Tibial artery (tissue), 4 donors: Measurements from ENCODE around the gene CCNY.

Experiments used
- DNase-seq, 2 donors: peaks; one replicate each; pipeline ENCODE4 v3.0.0-alpha.2; 2019
- H3K27ac ChIP-seq, 2 donors: fragments of 200-600 bp; sonication (generic) in 1 of 2; 1 replicate in 1 of 2; 2 replicates in 1 of 2; pipeline ENCODE4 v1.5.1; 2018 to 2019; ENCODE audit warnings: mild to moderate bottlenecking in 1 of 2
- H3K27me3 ChIP-seq, 2 donors: fragments of 200-600 bp; sonication (generic) in 1 of 2; one replicate each; pipeline versions ENCODE4 v1.5.1 to v1.6.0; 2016 to 2019
- H3K36me3 ChIP-seq, 3 donors: fragments of 200-600 bp; sonication (generic) in 2 of 3; one replicate each; pipeline ENCODE4 v1.5.1; 2016 to 2019; ENCODE audit warnings: mild to moderate bottlenecking in 2 of 3
- H3K4me1 ChIP-seq, 4 donors: fragments of 200-600 bp; sonication (generic) in 2 of 4; 1 replicate in 3 of 4; 2 replicates in 1 of 4; pipeline ENCODE4 v1.5.1; 2016 to 2019
- H3K4me3 ChIP-seq, 2 donors: fragments of 200-600 bp; sonication (generic) in 1 of 2; 1 replicate in 1 of 2; 2 replicates in 1 of 2; pipeline ENCODE4 v1.5.1; 2018 to 2019; ENCODE audit warnings: mild to moderate bottlenecking in 2 of 2
- H3K9me3 ChIP-seq, 3 donors: fragments of 200-600 bp; sonication (generic) in 1 of 3; one replicate each; pipeline ENCODE4 v1.5.1; 2016 to 2019
- CTCF ChIP-seq, 2 experiments: fragments of 200-600 bp in 1 of 2; fragments of 450-650 bp in 1 of 2; IDR thresholded peaks; one replicate each; pipeline ENCODE4 v1.5.1; 2017 to 2019; ENCODE audit warnings: antibody characterized with exemption in 2 of 2, mild to moderate bottlenecking in 1 of 2, moderate library complexity in 1 of 2
- intact Hi-C: fragments of 100-400 bp; cut with DNase I; formaldehyde crosslinking; loops from one replicate; pipeline ENCODE4 v1.15.0; 2023; ENCODE audit warnings: low total_unique reads

CCNY gene

GRCh38 chr10:35432781-35433338, 96.6 kb downstream of the CCNY start:
- TF ChIP-seq CTCF (IDR thresholded peaks at IDR 0.05) = no peak
- Histone ChIP-seq H3K27me3 (no peaks in the 10 kb centered on the region), H3K4me3 (no peak overlapping the region), H3K27ac (no peak overlapping the region), H3K4me1 (peaks cover 0 to 12% (median 0%) of the 10 kb centered on the region in 4 donors), H3K9me3 (no peaks in the 10 kb centered on the region), H3K36me3 (no peaks in the 10 kb centered on the region)
- DNase-seq = no peak
- intact Hi-C loops = no loop called here

GRCh38 chr10:35433851-35434426, 97.6 kb downstream of the CCNY start:
- intact Hi-C loops = no loop called here
- H3K27me3 ChIP-seq = no peaks in the 10 kb centered on the region
- peaks cover 0 to 12% (median 0%) of the 10 kb centered on the region in 4 donors for H3K4me1 ChIP-seq
- no peak for TF ChIP-seq CTCF (IDR thresholded peaks at IDR 0.05)
- H3K4me3 ChIP-seq = no peak overlapping the region
- no peaks in the 10 kb centered on the region for H3K9me3 ChIP-seq
- DNase-seq = no peak
- no peaks in the 10 kb centered on the region for H3K36me3 ChIP-seq
- no peak overlapping the region for H3K27ac ChIP-seq

- no peak for TF ChIP-seq CTCF (IDR thresholded peaks at IDR 0.05)
- Histone ChIP-seq H3K27me3 (no peaks in the 10 kb centered on the region), H3K4me3 (no peak overlapping the region), H3K36me3 (no peaks in the 10 kb centered on the region), H3K4me1 (peaks cover 0 to 12% (median 0%) of the 10 kb centered on the region in 4 donors), H3K27ac (no peak overlapping the region), H3K9me3 (no peaks in the 10 kb centered on the region)
- intact Hi-C loops = no loop called here
- DNase-seq = no peak
Measured at GRCh38 chr10:35434533-35434932, 98.2 kb downstream of the CCNY start.

GRCh38 chr10:35435824-35436223, 99.5 kb downstream of the CCNY start:
- no peak for TF ChIP-seq CTCF (IDR thresholded peaks at IDR 0.05)
- Histone ChIP-seq H3K36me3 (no peaks in the 10 kb centered on the region), H3K27ac (no peak overlapping the region), H3K9me3 (no peaks in the 10 kb centered on the region), H3K4me3 (no peak overlapping the region), H3K4me1 (peaks cover 0 to 12% (median 0%) of the 10 kb centered on the region in 4 donors), H3K27me3 (no peaks in the 10 kb centered on the region)
- intact Hi-C loops = no loop called here
- DNase-seq = no peak

- H3K9me3 ChIP-seq = no peaks in the 10 kb centered on the region
- no peaks in the 10 kb centered on the region for H3K27me3 ChIP-seq
- DNase-seq = no peak
- H3K36me3 ChIP-seq = no peaks in the 10 kb centered on the region
- intact Hi-C loops = no loop called here
- H3K27ac ChIP-seq = no peak overlapping the region
- peaks cover 0 to 12% (median 0%) of the 10 kb centered on the region in 4 donors for H3K4me1 ChIP-seq
- no peak overlapping the region for H3K4me3 ChIP-seq
- TF ChIP-seq CTCF (IDR thresholded peaks at IDR 0.05) = no peak
Measured at GRCh38 chr10:35437829-35438228, 101.5 kb downstream of the CCNY start.
